ENCODE data around the gene PRKG1. TPM values are rescaled to one million over a fixed set of nuclear protein-coding genes. Genes with fewer than 3 reads are reported as not detected.

Gene PRKG1
- total RNA-seq, 2 donors from 2014 or later = 8.1 to 16.6 TPM

GRCh38 chr10:51300617-51301304 lies 226.5 kb downstream of the PRKG1 start:
- no peak overlapping the region for H3K9ac ChIP-seq (ENCODE audit: low read depth in 2 of 2, low read length in 2 of 2)
- no peaks in the 10 kb centered on the region for H3K4me1 ChIP-seq
- DNase-seq = no peak
- no peak overlapping the region for H3K27ac ChIP-seq
- no peak overlapping the region for H3K4me3 ChIP-seq
- H3K9me3 ChIP-seq = no peaks in the 10 kb centered on the region
- no peak for TF ChIP-seq CTCF (IDR thresholded peaks at IDR 0.05)
- no peaks in the 10 kb centered on the region for H3K27me3 ChIP-seq
- intact Hi-C loops (cut with DNase I) = no loop called here
- H3K36me3 ChIP-seq = no peaks in the 10 kb centered on the region

GRCh38 chr10:51301644-51302043 lies 227.4 kb downstream of the PRKG1 start:
- H3K4me1 ChIP-seq = no peaks in the 10 kb centered on the region
- no peak overlapping the region for H3K27ac ChIP-seq
- H3K36me3 ChIP-seq = no peaks in the 10 kb centered on the region
- H3K9me3 ChIP-seq = no peaks in the 10 kb centered on the region
- TF ChIP-seq CTCF (IDR thresholded peaks at IDR 0.05) = no peak
- no peaks in the 10 kb centered on the region for H3K27me3 ChIP-seq
- intact Hi-C loops (cut with DNase I) = no loop called here
- H3K4me3 ChIP-seq = no peak overlapping the region
- DNase-seq = no peak
- no peak overlapping the region for H3K9ac ChIP-seq (ENCODE audit: low read depth in 2 of 2, low read length in 2 of 2)

GRCh38 chr10:51302316-51302715 lies 228.0 kb downstream of the PRKG1 start:
- intact Hi-C loops (cut with DNase I) = no loop called here
- Histone ChIP-seq H3K27me3 (no peaks in the 10 kb centered on the region), H3K4me1 (no peaks in the 10 kb centered on the region), H3K36me3 (no peaks in the 10 kb centered on the region), H3K9me3 (no peaks in the 10 kb centered on the region), H3K4me3 (no peak overlapping the region), H3K9ac (ENCODE audit: low read depth in 2 of 2, low read length in 2 of 2) (no peak overlapping the region), H3K27ac (no peak overlapping the region)
- no peak for TF ChIP-seq CTCF (IDR thresholded peaks at IDR 0.05)
- DNase-seq = no peak

GRCh38 chr10:51308116-51308515 lies 233.8 kb downstream of the PRKG1 start:
- Histone ChIP-seq H3K27me3 (no peaks in the 10 kb centered on the region), H3K36me3 (no peaks in the 10 kb centered on the region), H3K4me1 (peaks cover 4% of the 10 kb centered on the region), H3K9ac (ENCODE audit: low read depth in 2 of 2, low read length in 2 of 2) (no peak overlapping the region), H3K4me3 (no peak overlapping the region), H3K9me3 (no peaks in the 10 kb centered on the region), H3K27ac (no peak overlapping the region)
- intact Hi-C loops (cut with DNase I) = no loop called here
- no peak for TF ChIP-seq CTCF (IDR thresholded peaks at IDR 0.05)
- DNase-seq = no peak

GRCh38 chr10:51311228-51311627 lies 236.9 kb downstream of the PRKG1 start:
- H3K9ac ChIP-seq (ENCODE audit: low read depth in 2 of 2, low read length in 2 of 2) = no peak overlapping the region
- no peaks in the 10 kb centered on the region for H3K36me3 ChIP-seq
- TF ChIP-seq CTCF (IDR thresholded peaks at IDR 0.05) = no peak
- no peak overlapping the region for H3K4me3 ChIP-seq
- intact Hi-C loops (cut with DNase I) = no loop called here
- H3K9me3 ChIP-seq = no peaks in the 10 kb centered on the region
- H3K4me1 ChIP-seq = peaks cover 4% of the 10 kb centered on the region
- H3K27me3 ChIP-seq = no peaks in the 10 kb centered on the region
- DNase-seq = no peak
- no peak overlapping the region for H3K27ac ChIP-seq

Data from colonic mucosa (tissue), 4 donors.